Ascending aorta (tissue), 2 donors: ENCODE data around the gene CCDC38. TPM values are rescaled to one million over a fixed set of nuclear protein-coding genes. Genes with fewer than 3 reads are reported as not detected.

Experiments
- DNase-seq, 2 donors: peaks; one replicate each; pipeline ENCODE4 v3.0.0-alpha.2; 2019; ENCODE audit warnings: low spot score in 2 of 2
- H3K27ac ChIP-seq, 2 donors: fragments of 200-600 bp; sonication (generic); one replicate each; pipeline ENCODE4 v1.5.1; 2016 to 2017; ENCODE audit warnings: mild to moderate bottlenecking in 1 of 2
- H3K27me3 ChIP-seq: fragments of 200-600 bp; sonication (generic); one replicate; pipeline ENCODE4 v1.5.1; 2017
- H3K36me3 ChIP-seq, 2 donors: fragments of 200-600 bp; sonication (generic); one replicate each; pipeline ENCODE4 v1.5.1; 2016
- H3K4me1 ChIP-seq, 2 donors: fragments of 200-600 bp; sonication (generic); one replicate each; pipeline ENCODE4 v1.5.1; 2016 to 2017; ENCODE audit warnings: mild to moderate bottlenecking in 1 of 2
- H3K4me3 ChIP-seq, 2 donors: fragments of 200-600 bp; sonication (generic); one replicate each; pipeline ENCODE4 v1.5.1; 2016 to 2017; ENCODE audit warnings: mild to moderate bottlenecking in 1 of 2
- H3K9me3 ChIP-seq, 2 donors: fragments of 200-600 bp; sonication (generic); one replicate each; pipeline ENCODE4 v1.5.1; 2016
- CTCF ChIP-seq, 3 experiments: fragments of 200-600 bp in 2 of 3; fragments of 450-650 bp in 1 of 3; sonication (generic) in 2 of 3; IDR thresholded peaks; one replicate each; pipeline ENCODE4 v1.5.1; 2016 to 2019; ENCODE audit warnings: antibody characterized with exemption in 3 of 3, mild to moderate bottlenecking in 1 of 3, moderate library complexity in 1 of 3
- intact Hi-C: fragments of 100-400 bp; cut with DNase I; formaldehyde crosslinking; loops from one replicate; pipeline ENCODE4 v1.15.1; 2023
- total RNA-seq: library from RNA; depleted of rRNA; stranded (reverse); fragments of >200 nt; gene quantifications from one replicate; pipeline ENCODE4 v1.1.0, GENCODE V29; 2016

The CCDC38 gene
- total RNA-seq, 1 donor from 2014 or later, result not detected

GRCh38 chr12:95881331-95881955, 61.0 kb downstream of the CCDC38 start:
- DNase-seq, result no peak
- Histone ChIP-seq H3K27ac (no peak overlapping the region), H3K4me1 (no peaks in the 10 kb centered on the region), H3K9me3 (no peaks in the 10 kb centered on the region), H3K27me3 (no peaks in the 10 kb centered on the region), H3K36me3 (no peaks in the 10 kb centered on the region), H3K4me3 (no peak overlapping the region)
- TF ChIP-seq CTCF (IDR thresholded peaks at IDR 0.05), result no peak
- intact Hi-C loops, result no loop called here

GRCh38 chr12:95880895-95881294, 61.5 kb downstream of the CCDC38 start:
- no peak overlapping the region for H3K4me3 ChIP-seq
- TF ChIP-seq CTCF (IDR thresholded peaks at IDR 0.05), result no peak
- no peak for DNase-seq
- no peaks in the 10 kb centered on the region for H3K4me1 ChIP-seq
- intact Hi-C loops, result no loop called here
- no peaks in the 10 kb centered on the region for H3K36me3 ChIP-seq
- no peaks in the 10 kb centered on the region for H3K9me3 ChIP-seq
- no peaks in the 10 kb centered on the region for H3K27me3 ChIP-seq
- no peak overlapping the region for H3K27ac ChIP-seq

- H3K27ac ChIP-seq, result no peak overlapping the region
- H3K4me1 ChIP-seq, result no peaks in the 10 kb centered on the region
- H3K36me3 ChIP-seq, result no peaks in the 10 kb centered on the region
- no peaks in the 10 kb centered on the region for H3K9me3 ChIP-seq
- H3K27me3 ChIP-seq, result no peaks in the 10 kb centered on the region
- H3K4me3 ChIP-seq, result no peak overlapping the region
- intact Hi-C loops, result no loop called here
- DNase-seq, result no peak
- no peak for TF ChIP-seq CTCF (IDR thresholded peaks at IDR 0.05)
Observed at GRCh38 chr12:95877622-95878021, 64.8 kb downstream of the CCDC38 start.

GRCh38 chr12:95874452-95874851, 68.0 kb downstream of the CCDC38 start:
- no peaks in the 10 kb centered on the region for H3K4me1 ChIP-seq
- TF ChIP-seq CTCF (IDR thresholded peaks at IDR 0.05), result no peak
- no peaks in the 10 kb centered on the region for H3K36me3 ChIP-seq
- H3K27ac ChIP-seq, result no peak overlapping the region
- no peak for DNase-seq
- no peaks in the 10 kb centered on the region for H3K9me3 ChIP-seq
- no peaks in the 10 kb centered on the region for H3K27me3 ChIP-seq
- intact Hi-C loops, result no loop called here
- no peak overlapping the region for H3K4me3 ChIP-seq

GRCh38 chr12:95870897-95871296, 71.5 kb downstream of the CCDC38 start:
- Histone ChIP-seq H3K36me3 (peaks cover 0 to 10% of the 10 kb centered on the region in 2 donors), H3K27me3 (no peaks in the 10 kb centered on the region), H3K9me3 (no peaks in the 10 kb centered on the region), H3K27ac (no peak overlapping the region), H3K4me1 (no peaks in the 10 kb centered on the region), H3K4me3 (no peak overlapping the region)
- no peak for TF ChIP-seq CTCF (IDR thresholded peaks at IDR 0.05)
- intact Hi-C loops, result no loop called here
- DNase-seq, result no peak

- Histone ChIP-seq H3K27ac (no peak overlapping the region), H3K4me1 (peaks cover 9 to 12% of the 10 kb centered on the region in 2 donors), H3K36me3 (peaks cover 21 to 37% of the 10 kb centered on the region in 2 donors), H3K4me3 (no peak overlapping the region), H3K9me3 (no peaks in the 10 kb centered on the region), H3K27me3 (no peaks in the 10 kb centered on the region)
- intact Hi-C loops, result no loop called here
- no peak for TF ChIP-seq CTCF (IDR thresholded peaks at IDR 0.05)
- no peak for DNase-seq
Observed at GRCh38 chr12:95863337-95863736, 79.1 kb downstream of the CCDC38 start.
